GM21447 (cell line): ENCODE results near the gene IFT22.
"Not testable (repeated sequence)": the region's sequence is repeated elsewhere in the genome, so short reads cannot be mapped to it uniquely, and the experiment has no call there.

Experiments
- ATAC-seq: cut with Tn5 transposase; IDR thresholded peaks from one replicate; pipeline ENCODE4 v1.9.1; 2021; ENCODE audit not compliant: unreplicated experiment

Gene IFT22

GRCh38 chr7:101280912-101281311 lies 40.7 kb downstream of the IFT22 start:
- not testable (repeated sequence) for ATAC-seq

DNA sequence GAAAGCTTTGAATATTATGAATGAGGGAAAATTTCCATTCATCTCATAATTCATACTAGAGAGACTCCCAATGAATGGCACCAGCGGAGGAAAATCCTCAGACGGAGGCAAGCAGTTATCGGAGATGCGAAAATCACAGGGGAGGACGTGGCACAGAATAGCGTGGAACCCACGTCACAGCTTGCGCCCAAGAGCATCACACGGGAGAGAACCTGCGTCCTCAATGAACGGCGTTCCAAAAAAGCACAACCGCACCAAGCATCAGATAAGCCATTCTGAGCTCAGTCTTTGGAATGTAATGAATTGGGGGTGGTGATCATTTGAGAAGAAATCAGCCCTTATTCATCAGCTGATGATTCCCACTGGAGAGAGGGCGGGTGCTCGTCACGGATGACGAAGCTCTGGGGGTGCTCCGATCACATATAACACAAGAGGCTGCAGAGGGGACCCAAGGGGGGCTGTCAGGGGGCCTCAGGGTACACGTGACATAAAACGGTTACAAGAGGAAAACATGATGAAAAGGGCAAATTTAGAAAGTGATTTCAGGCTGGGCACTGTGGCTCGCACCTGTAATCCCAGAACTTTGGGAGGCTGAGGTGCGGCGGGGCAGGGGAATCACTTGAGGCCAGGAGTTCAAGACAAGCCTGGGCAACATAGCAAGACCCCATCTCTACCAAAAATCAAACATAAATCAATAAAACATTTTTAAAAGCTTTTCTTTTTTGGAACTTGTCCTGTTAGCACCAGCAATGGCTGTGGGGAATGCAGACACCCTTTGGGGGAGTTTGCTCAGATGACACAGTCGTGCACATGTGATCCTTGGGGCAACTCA lies 42.9 kb downstream of the IFT22 start:
- no peak for ATAC-seq

- no peak for ATAC-seq
Measured at GRCh38 chr7:101277155-101277554, 44.5 kb downstream of the IFT22 start.

- no peak for ATAC-seq
Measured at GRCh38 chr7:101273206-101273605, 48.4 kb downstream of the IFT22 start.

- no peak for ATAC-seq
Measured at GRCh38 chr7:101271021-101271420, 50.6 kb downstream of the IFT22 start.

GRCh38 chr7:101269664-101270063 lies 51.9 kb downstream of the IFT22 start:
- ATAC-seq: no peak

- ATAC-seq: no peak
Measured at GRCh38 chr7:101265622-101266516, 55.7 kb downstream of the IFT22 start.

DNA sequence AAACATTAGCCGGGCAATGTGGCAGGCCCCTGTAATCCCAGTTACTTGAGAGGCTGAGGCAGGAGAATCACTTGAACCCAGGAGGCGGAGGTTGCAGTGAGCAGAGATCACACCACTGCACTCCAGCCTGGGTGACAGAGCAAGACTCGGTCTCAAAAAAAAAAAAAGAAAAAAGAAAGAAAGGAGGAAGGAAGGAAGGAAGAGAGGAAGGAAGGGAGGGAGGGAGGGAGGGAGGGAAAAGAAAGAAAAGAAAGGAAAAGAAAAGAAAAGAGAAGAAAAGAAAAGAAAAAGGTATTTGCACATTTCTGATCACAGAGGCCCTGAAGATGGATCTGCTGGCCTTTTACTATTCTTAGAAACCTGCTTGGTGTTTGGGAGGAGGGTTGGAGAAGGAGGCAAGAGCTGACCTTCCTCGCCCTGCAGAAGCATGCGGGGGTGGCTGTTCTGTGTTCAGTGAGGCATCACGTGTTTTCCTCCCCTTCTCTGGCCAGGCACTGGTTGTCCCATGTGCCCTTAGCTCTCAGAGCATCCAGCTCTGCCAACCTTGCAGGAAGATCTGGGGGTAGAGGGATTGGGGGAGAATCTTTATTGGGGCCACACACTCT lies 57.4 kb downstream of the IFT22 start:
- ATAC-seq: not testable (repeated sequence)
